Uterus (tissue), 2 donors: Measurements from ENCODE around the gene DCTN2.

Experiments
- CTCF ChIP-seq, 4 experiments: fragments of 200-600 bp in 2 of 4; fragments of 450-650 bp in 2 of 4; sonication (generic) in 2 of 4; IDR thresholded peaks; one replicate each; pipeline ENCODE4 v1.5.1; 2016 to 2019; ENCODE audit warnings: antibody characterized with exemption in 4 of 4, mild to moderate bottlenecking in 2 of 4, moderate library complexity in 1 of 4
- POLR2A ChIP-seq, 2 donors: fragments of 450-650 bp; IDR thresholded peaks; one replicate each; pipeline ENCODE4 v1.6.1; 2016; ENCODE audit warnings: antibody characterized with exemption in 2 of 2, mild to moderate bottlenecking in 1 of 2, moderate library complexity in 1 of 2

DNA sequence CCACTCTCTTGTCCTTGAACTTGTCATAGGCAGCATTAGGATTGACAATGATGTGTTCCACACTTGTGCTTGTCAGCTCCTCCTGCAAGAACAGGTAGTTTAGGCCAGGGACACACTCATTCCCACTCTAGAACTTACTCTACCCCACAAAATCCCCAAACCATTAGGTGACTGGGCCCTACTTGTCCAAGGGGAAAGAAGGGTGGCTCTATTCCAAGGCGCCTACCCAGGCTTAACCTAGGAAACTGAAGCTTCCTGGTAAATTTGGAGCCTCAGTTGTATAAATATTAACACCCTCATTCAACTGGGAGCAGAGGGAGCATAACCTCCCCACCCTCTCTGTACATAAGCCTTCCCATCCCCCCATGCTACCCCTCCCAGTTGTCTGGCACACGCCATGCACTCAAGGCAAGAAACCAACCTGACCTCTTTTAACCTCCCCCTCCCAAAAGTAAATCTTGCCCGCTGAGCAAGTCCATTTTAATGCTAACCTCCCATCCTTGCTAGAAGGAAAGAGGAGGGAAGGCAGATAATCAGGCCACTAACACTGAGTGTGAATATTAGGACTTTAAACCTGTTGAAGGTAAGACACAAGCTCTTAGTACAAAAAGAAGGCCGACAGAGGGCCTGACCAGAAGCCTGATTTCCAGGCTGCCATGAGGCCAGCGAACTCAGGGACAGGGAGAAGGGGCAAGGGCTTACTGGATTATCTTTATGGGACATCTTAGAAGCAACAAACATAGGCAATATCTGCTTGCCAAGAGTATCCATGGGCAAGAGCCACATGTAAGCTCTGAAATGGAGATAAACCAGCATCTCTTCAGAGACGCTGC lies 11.0 kb downstream of the DCTN2 start:
- no peak for TF ChIP-seq CTCF (IDR thresholded peaks at IDR 0.05)
- TF ChIP-seq POLR2A (IDR thresholded peaks at IDR 0.05), result no peak
